Keratinocyte (primary cell): ENCODE data around the gene TWNK. TPM values are rescaled to one million over a fixed set of nuclear protein-coding genes. Genes with fewer than 3 reads are reported as not detected.

ENCODE experiments used
- DNase-seq: peaks from one replicate; pipeline ENCODE4 v3.0.0-alpha.2; 2011; ENCODE audit warnings: low read depth, missing footprints, low spot score
- FAIRE-seq: peaks from 2 replicates; lab custom pipeline; 2011; peaks lifted over from hg19 to GRCh38; lab: Jason Lieb, UNC
- H2AFZ ChIP-seq: 2 replicates; pipeline ENCODE4 v1.6.0; 2012; ENCODE audit warnings: low read length, control low read depth, inconsistent platforms; ENCODE audit not compliant: control insufficient read depth
- H3K27ac ChIP-seq: 2 replicates; pipeline ENCODE4 v1.5.1; 2011; ENCODE audit warnings: low read length; ENCODE audit not compliant: control insufficient read depth, insufficient read depth
- H3K27me3 ChIP-seq: 3 replicates; pipeline ENCODE4 v1.6.0; 2011; ENCODE audit warnings: low read length; ENCODE audit not compliant: control insufficient read depth, insufficient read depth; ENCODE audit errors: extremely low read depth
- H3K36me3 ChIP-seq, 2 experiments: 2 replicates in 1 of 2; 3 replicates in 1 of 2; pipeline ENCODE4 v1.5.1; 2011; ENCODE audit warnings: low read length in 2 of 2, mild to moderate bottlenecking in 1 of 2; ENCODE audit not compliant: control insufficient read depth in 2 of 2, insufficient read depth in 2 of 2; ENCODE audit errors: extremely low read depth in 1 of 2
- H3K4me1 ChIP-seq: 3 replicates; pipeline ENCODE4 v1.5.1; 2011; ENCODE audit warnings: low read length; ENCODE audit not compliant: control insufficient read depth, insufficient read depth; ENCODE audit errors: extremely low read depth
- H3K4me2 ChIP-seq: 3 replicates; pipeline ENCODE4 v1.6.0; 2011; ENCODE audit warnings: low read depth, low read length; ENCODE audit not compliant: control insufficient read depth, insufficient read depth; ENCODE audit errors: extremely low read depth
- H3K4me3 ChIP-seq, 3 experiments: fragments of 200-600 bp in 1 of 3; sonication (generic) in 1 of 3; 2 replicates in 2 of 3; 3 replicates in 1 of 3; pipeline ENCODE4 v1.5.1; 2011 to 2016; ENCODE audit warnings: low read length in 3 of 3, mild to moderate bottlenecking in 3 of 3, control low read depth in 2 of 3, inconsistent platforms in 1 of 3, low read depth in 1 of 3, mixed read lengths in 1 of 3, mixed run types in 1 of 3, moderate library complexity in 1 of 3; ENCODE audit not compliant: control insufficient read depth in 2 of 3, insufficient read depth in 2 of 3; ENCODE audit errors: extremely low read depth in 1 of 3
- H3K79me2 ChIP-seq: 2 replicates; pipeline ENCODE4 v1.6.0; 2012; ENCODE audit warnings: low read length; ENCODE audit not compliant: control insufficient read depth, insufficient read depth
- H3K9ac ChIP-seq: 3 replicates; pipeline ENCODE4 v1.6.0; 2011; ENCODE audit warnings: low read length; ENCODE audit not compliant: control insufficient read depth, insufficient read depth; ENCODE audit errors: extremely low read depth
- H3K9me1 ChIP-seq: 3 replicates; pipeline ENCODE4 v1.6.0; 2011; ENCODE audit warnings: low read length; ENCODE audit not compliant: control insufficient read depth, insufficient read depth; ENCODE audit errors: extremely low read depth
- H3K9me3 ChIP-seq: 2 replicates; pipeline ENCODE4 v1.5.1; 2012; ENCODE audit warnings: low read depth, low read length; ENCODE audit not compliant: control insufficient read depth
- H4K20me1 ChIP-seq: 3 replicates; pipeline ENCODE4 v1.6.0; 2011; ENCODE audit warnings: low read length; ENCODE audit not compliant: control insufficient read depth, insufficient read depth; ENCODE audit errors: extremely low read depth
- CTCF ChIP-seq, 3 experiments: IDR thresholded peaks in 1 of 3; conservative IDR thresholded peaks in 1 of 3; optimal IDR thresholded peaks in 1 of 3; 2 replicates in 2 of 3; 3 replicates in 1 of 3; pipeline versions ENCODE3 to v1.5.1; 2011; ENCODE audit warnings: low read length in 3 of 3, mild to moderate bottlenecking in 3 of 3, moderate library complexity in 2 of 3, control low read depth in 1 of 3, inconsistent platforms in 1 of 3; ENCODE audit not compliant: insufficient read depth in 2 of 3; ENCODE audit errors: extremely low read depth in 1 of 3
- EZH2 ChIP-seq: IDR thresholded peaks from one replicate; pipeline ENCODE4 v1.6.1; 2012; ENCODE audit warnings: inconsistent platforms, mild to moderate bottlenecking, low read length, moderate library complexity
- dilution Hi-C: fragments of 300-500 bp; cut with MboI; formaldehyde crosslinking; loops from one replicate; pipeline ENCODE4 v1.7.0; 2020; ENCODE audit warnings: low sequenced_read_pairs; ENCODE audit not compliant: extremely low pct_ligation_motif_present
- polyA plus RNA-seq, 5 experiments: library from polyadenylated mRNA; depleted of rRNA in 3 of 5; stranded (reverse) in 3 of 5; stranded (forward) in 1 of 5; unstranded in 1 of 5; fragments of >200 nt; gene quantifications; 1 replicate in 1 of 5; 2 replicates in 3 of 5; 3 replicates in 1 of 5; pipeline versions ENCODE4 v1.2.1 to v1.2.3, GENCODE V29; 2011 to 2012; ENCODE audit warnings: missing spikeins in 2 of 5, low read depth in 1 of 5, low replicate concordance in 1 of 5

Gene TWNK
- polyA plus RNA-seq, 1 donor (not counting 4 experiments of a cell fraction or from before 2014, with no cell fraction given), result 12.9 TPM

GRCh38 chr10:101012525-101013364 lies 25.4 kb downstream of the TWNK start:
- Histone ChIP-seq H3K9me1 (no peaks in the 10 kb centered on the region), H3K36me3 (no peaks in the 10 kb centered on the region), H3K79me2 (no peaks in the 10 kb centered on the region), H3K4me2 (peak overlapping the region; percentile 95), H4K20me1 (peaks cover 2% of the 10 kb centered on the region), H3K4me1 (peaks cover 30% of the 10 kb centered on the region), H3K27ac (peak overlapping the region; percentile 74), H3K27me3 (no peaks in the 10 kb centered on the region), H3K9ac (peak overlapping the region; percentile 45), H2AFZ (peak overlapping the region; percentile 75), H3K4me3 (peak overlapping the region in 2 of 3 experiments; percentile 52 to 59), H3K9me3 (no peaks in the 10 kb centered on the region)
- DNase-seq, result peak; percentile 90
- peak; percentile 98 for FAIRE-seq
- dilution Hi-C loops, result no loop called here
- TF ChIP-seq CTCF (optimal IDR thresholded peaks at IDR 0.05 in 1 of 3, IDR thresholded peaks at IDR 0.05 in 1 of 3, conservative IDR thresholded peaks at IDR 0.05 in 1 of 3; ENCODE audit: extremely low read depth in 1 of 3, insufficient read depth in 2 of 3, low read length in 3 of 3) (peak; percentile 78 to 99 (median 88)), EZH2 (no peak)

- H3K36me3 ChIP-seq, result no peaks in the 10 kb centered on the region
- TF ChIP-seq EZH2 (no peak), CTCF (optimal IDR thresholded peaks at IDR 0.05 in 1 of 3, IDR thresholded peaks at IDR 0.05 in 1 of 3, conservative IDR thresholded peaks at IDR 0.05 in 1 of 3; ENCODE audit: extremely low read depth in 1 of 3, insufficient read depth in 2 of 3, low read length in 3 of 3) (no peak)
- peak overlapping the region in 2 of 3 experiments; percentile 52 to 59 for H3K4me3 ChIP-seq
- H3K27ac ChIP-seq, result peak overlapping the region; percentile 74
- no peaks in the 10 kb centered on the region for H3K9me1 ChIP-seq
- H2AFZ ChIP-seq, result peak overlapping the region; percentile 75
- DNase-seq (no peak), FAIRE-seq (no peak)
- H4K20me1 ChIP-seq, result peaks cover 2% of the 10 kb centered on the region
- no peaks in the 10 kb centered on the region for H3K79me2 ChIP-seq
- no peaks in the 10 kb centered on the region for H3K9me3 ChIP-seq
- dilution Hi-C loops, result no loop called here
- no peaks in the 10 kb centered on the region for H3K27me3 ChIP-seq
- peak overlapping the region; percentile 45 for H3K9ac ChIP-seq
- H3K4me1 ChIP-seq, result peaks cover 30% of the 10 kb centered on the region
- peak overlapping the region; percentile 95 for H3K4me2 ChIP-seq
These were observed 26.1 kb downstream of the TWNK start for GRCh38 chr10:101013365-101013825.
